ENCODE measurements around the gene PCED1B.

PCED1B gene

DNA sequence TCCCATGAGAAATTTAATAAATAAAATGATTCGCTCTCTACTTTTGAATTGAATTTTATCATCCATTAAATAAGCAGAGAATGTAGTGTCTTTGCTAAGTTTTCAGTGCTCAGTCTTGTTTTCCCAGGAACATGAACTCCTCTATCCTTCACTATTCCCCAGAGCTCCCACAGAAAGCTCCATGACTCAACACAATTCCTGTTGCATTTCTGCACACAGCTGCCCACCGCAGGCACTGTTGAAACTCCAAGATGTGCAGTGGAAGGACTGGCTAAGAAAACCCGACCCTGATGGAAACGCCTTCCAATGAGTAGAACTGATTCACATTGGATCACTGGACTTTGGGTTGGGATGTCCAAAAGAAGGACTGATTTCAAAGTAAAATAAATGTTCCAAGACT lies 202.8 kb downstream of the PCED1B start:
- no peak for DNase-seq

Data from activated T-cell treated with anti-CD3 and anti-CD28 coated beads for 4 hours (primary cell).